HG03460 (cell line): ENCODE data around the gene SLC45A3.

Source experiments
- ATAC-seq: cut with Tn5 transposase; IDR thresholded peaks from one replicate; pipeline ENCODE4 v1.9.1; 2021; ENCODE audit not compliant: unreplicated experiment

Gene SLC45A3

GRCh38 chr1:205610901-205611466 is 69.3 kb downstream of the SLC45A3 start:
- no peak for ATAC-seq

- ATAC-seq = no peak
Observed at GRCh38 chr1:205610036-205610435, 70.3 kb downstream of the SLC45A3 start.
